ENCODE results near the gene TRIO. TPM values are rescaled to one million over a fixed set of nuclear protein-coding genes. Genes with fewer than 3 reads are reported as not detected.

TRIO gene
- total RNA-seq, 1 donor from 2014 or later, result 148 TPM

GRCh38 chr5:14254686-14255085 is 111.5 kb downstream of the TRIO start:
- intact Hi-C loops (cut with DNase I), result no loop called here
- DNase-seq, result no peak
- no peak for ATAC-seq
- Histone ChIP-seq H3K4me1 (peaks cover 36% of the 10 kb centered on the region), H3K27me3 (ENCODE audit: low read depth) (no peaks in the 10 kb centered on the region), H3K27ac (peak overlapping the region; percentile 3), H3K36me3 (no peaks in the 10 kb centered on the region), H3K4me3 (no peak overlapping the region), H3K9me3 (no peaks in the 10 kb centered on the region)
- no peak for TF ChIP-seq CTCF (IDR thresholded peaks at IDR 0.05)

- no peaks in the 10 kb centered on the region for H3K9me3 ChIP-seq
Measured at GRCh38 chr5:14256026-14256690, 113.0 kb downstream of the TRIO start.

DNA sequence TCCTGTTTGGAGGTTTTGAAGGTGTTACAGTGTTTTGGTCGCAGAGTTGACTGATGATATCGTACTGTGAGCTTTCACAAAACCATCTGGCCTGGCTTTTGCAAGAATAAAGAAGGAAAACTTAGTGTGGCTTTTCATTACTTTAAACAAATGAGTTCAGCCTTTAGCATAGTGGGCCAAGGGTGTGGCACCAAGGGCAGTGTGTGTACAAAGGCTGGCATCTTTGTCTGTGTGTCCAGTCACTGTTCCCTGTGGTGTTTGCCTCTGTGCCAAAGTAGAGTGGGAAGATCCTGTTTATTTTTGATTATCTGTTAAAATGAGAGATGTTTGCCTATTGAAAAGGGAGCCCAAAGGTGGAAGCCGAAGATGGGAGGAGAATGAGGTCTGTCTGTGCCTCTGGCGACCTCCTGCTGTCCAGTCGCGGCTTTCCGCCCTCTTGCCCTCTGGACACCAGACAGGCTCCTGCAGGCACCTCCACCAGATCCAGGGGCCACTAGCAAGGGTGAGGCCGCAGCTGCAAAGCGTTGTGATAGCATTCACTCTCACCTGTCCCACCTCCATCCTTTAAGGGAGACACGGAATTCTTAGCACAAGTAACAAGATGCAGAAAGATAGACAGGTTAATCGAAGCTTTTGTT is 113.7 kb downstream of the TRIO start:
- DNase-seq (no peak), ATAC-seq (no peak)
- no peak for TF ChIP-seq CTCF (IDR thresholded peaks at IDR 0.05)
- H3K27ac ChIP-seq, result no peak overlapping the region
- intact Hi-C loops (cut with DNase I), result no loop called here
- H3K9me3 ChIP-seq, result no peaks in the 10 kb centered on the region
- no peak overlapping the region for H3K4me3 ChIP-seq
- H3K27me3 ChIP-seq (ENCODE audit: low read depth), result no peaks in the 10 kb centered on the region
- H3K4me1 ChIP-seq, result peaks cover 23% of the 10 kb centered on the region
- H3K36me3 ChIP-seq, result no peaks in the 10 kb centered on the region

More at GRCh38 chr5:14256026-14256690, 113.0 kb downstream of the TRIO start:
- intact Hi-C loops (cut with DNase I), result no loop called here
- Histone ChIP-seq H3K36me3 (no peaks in the 10 kb centered on the region), H3K27ac (no peak overlapping the region), H3K4me3 (no peak overlapping the region), H3K27me3 (ENCODE audit: low read depth) (no peaks in the 10 kb centered on the region), H3K4me1 (peaks cover 23% of the 10 kb centered on the region)
- no peak for TF ChIP-seq CTCF (IDR thresholded peaks at IDR 0.05)
- ATAC-seq, result no peak
- DNase-seq, result no peak

GRCh38 chr5:14257995-14258403 is 114.9 kb downstream of the TRIO start:
- no peak for DNase-seq
- Histone ChIP-seq H3K4me1 (peaks cover 23% of the 10 kb centered on the region), H3K36me3 (no peaks in the 10 kb centered on the region), H3K4me3 (no peak overlapping the region), H3K27me3 (ENCODE audit: low read depth) (no peaks in the 10 kb centered on the region), H3K9me3 (no peaks in the 10 kb centered on the region), H3K27ac (no peak overlapping the region)
- intact Hi-C loops (cut with DNase I), result no loop called here
- no peak for TF ChIP-seq CTCF (IDR thresholded peaks at IDR 0.05)
- ATAC-seq, result peak in 1 of 2 donors; percentile 26

DNA sequence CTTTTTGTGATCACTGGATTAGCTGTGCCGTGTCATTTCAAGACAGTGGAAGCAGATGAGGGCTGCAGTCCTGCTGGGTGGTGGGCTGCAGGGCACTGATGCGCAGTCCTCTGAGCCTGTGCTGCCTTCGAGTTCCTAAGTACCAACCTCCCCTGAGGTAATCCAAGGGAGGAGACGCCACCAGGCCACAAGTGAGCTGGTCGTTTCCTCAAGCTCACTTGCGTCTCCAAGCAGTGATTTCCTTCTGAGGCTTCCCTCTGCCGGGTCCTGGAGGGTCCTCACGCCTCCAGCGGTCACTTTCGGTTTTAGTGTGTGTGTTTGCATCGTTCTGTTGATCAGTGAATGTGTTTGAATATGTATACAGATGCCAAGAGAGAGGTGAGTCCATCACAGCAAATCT is 115.7 kb downstream of the TRIO start:
- no peaks in the 10 kb centered on the region for H3K36me3 ChIP-seq
- no peaks in the 10 kb centered on the region for H3K9me3 ChIP-seq
- ATAC-seq (no peak), DNase-seq (no peak)
- no peak overlapping the region for H3K27ac ChIP-seq
- peak; percentile 14 for TF ChIP-seq CTCF (IDR thresholded peaks at IDR 0.05)
- intact Hi-C loops (cut with DNase I), result no loop called here
- H3K4me1 ChIP-seq, result peaks cover 23% of the 10 kb centered on the region
- H3K4me3 ChIP-seq, result no peak overlapping the region
- H3K27me3 ChIP-seq (ENCODE audit: low read depth), result no peaks in the 10 kb centered on the region
